PC-9 (cell line): ENCODE data around the gene GIPR. TPM values are rescaled to one million over a fixed set of nuclear protein-coding genes. Genes with fewer than 3 reads are reported as not detected.

Experiments used
- BruUV-seq: library from RNA; stranded (reverse); fragments of 400-500 nt; replicated peaks from 2 replicates; lab custom pipeline; 2021; lab: Mats Ljungman, UMichigan
- CTCF ChIA-PET: fragments of 300-600 bp; sonication (Branson Sonifier 250); formaldehyde crosslinking; loops from one replicate; lab custom pipeline; 2022; ENCODE audit warnings: antibody characterized with exemption; lab: Charles Lee
- POLR2A ChIA-PET: fragments of 300-600 bp; sonication (Branson Sonifier 250); formaldehyde crosslinking; loops from one replicate; lab custom pipeline; 2022; ENCODE audit warnings: antibody characterized with exemption; ENCODE audit not compliant: unreplicated experiment; lab: Charles Lee
- DNase-seq, 2 experiments: peaks; one replicate each; pipeline versions ENCODE4 v3.0.0 to v3.0.0-alpha.2; 2015 to 2022; ENCODE audit warnings: mixed read lengths in 1 of 2
- H2AFZ ChIP-seq: fragments of 200-600 bp; sonication (generic); 2 replicates; pipeline ENCODE4 v1.8.1; 2017; ENCODE audit warnings: antibody characterized with exemption
- H3F3A ChIP-seq: fragments of 200-600 bp; sonication (generic); 2 replicates; pipeline ENCODE4 v1.8.1; 2017; ENCODE audit warnings: antibody characterized with exemption, mild to moderate bottlenecking, low read depth; ENCODE audit not compliant: insufficient read depth
- H3K27ac ChIP-seq: fragments of 200-600 bp; sonication (generic); 2 replicates; pipeline ENCODE4 v1.6.1; 2016; ENCODE audit warnings: mixed run types
- H3K27me3 ChIP-seq: fragments of 200-600 bp; sonication (generic); 2 replicates; pipeline ENCODE4 v1.6.1; 2016; ENCODE audit warnings: low read depth, mixed run types; ENCODE audit not compliant: insufficient read depth
- H3K36me3 ChIP-seq: fragments of 200-600 bp; sonication (generic); 2 replicates; pipeline ENCODE4 v1.6.1; 2016; ENCODE audit warnings: low read depth, mixed run types
- H3K4me1 ChIP-seq: fragments of 200-600 bp; sonication (generic); replicated peaks from 2 replicates; pipeline ENCODE4 v1.6.1; 2016; ENCODE audit warnings: mixed run types; ENCODE audit not compliant: insufficient read depth
- H3K4me2 ChIP-seq: fragments of 200-600 bp; sonication (generic); 2 replicates; pipeline ENCODE4 v1.6.1; 2017; ENCODE audit warnings: mixed run types
- H3K4me3 ChIP-seq: fragments of 200-600 bp; sonication (generic); 2 replicates; pipeline ENCODE4 v1.6.1; 2016; ENCODE audit warnings: mixed run types
- H3K79me2 ChIP-seq: fragments of 200-600 bp; sonication (generic); 2 replicates; pipeline ENCODE4 v1.6.1; 2017; ENCODE audit warnings: low read depth, mixed run types
- H3K9me2 ChIP-seq: fragments of 200-600 bp; sonication (generic); 2 replicates; pipeline ENCODE4 v1.8.1; 2017; ENCODE audit warnings: mild to moderate bottlenecking; ENCODE audit not compliant: insufficient read depth
- H3K9me3 ChIP-seq: fragments of 200-600 bp; sonication (generic); 2 replicates; pipeline ENCODE4 v1.8.1; 2016; ENCODE audit warnings: low read depth; ENCODE audit not compliant: insufficient read depth
- H4K20me1 ChIP-seq: fragments of 200-600 bp; sonication (generic); 2 replicates; pipeline ENCODE4 v1.8.1; 2017; ENCODE audit not compliant: insufficient read depth
- EZH2 ChIP-seq: fragments of 200-600 bp; sonication (generic); IDR thresholded peaks from 2 replicates; pipeline ENCODE4 v1.8.0; 2017; ENCODE audit warnings: antibody characterized with exemption, low read depth
- intact Hi-C: fragments of 100-400 bp; cut with micrococcal nuclease; formaldehyde crosslinking; loops from one replicate; pipeline ENCODE4 v1.10.0; 2022; ENCODE audit not compliant: unreplicated experiment
- total RNA-seq: library from RNA; stranded (reverse); gene quantifications from 2 replicates; pipeline ENCODE4 v1.2.3, GENCODE V29; 2021
- TF ChIP-seq, protein P1 (sequence below): fragments of 200-600 bp; sonication (generic); conservative IDR thresholded peaks from 2 replicates; pipeline ENCODE4 v1.6.1; 2017; ENCODE audit warnings: mixed run types, antibody characterized with exemption, mild to moderate bottlenecking, moderate library complexity

The GIPR gene
- total RNA-seq, 1 experiment from 2014 or later, result 5.8 TPM

GRCh38 chr19:45646345-45646698 is 21.7 kb upstream of the GIPR start:
- TF ChIP-seq, protein P1, sequence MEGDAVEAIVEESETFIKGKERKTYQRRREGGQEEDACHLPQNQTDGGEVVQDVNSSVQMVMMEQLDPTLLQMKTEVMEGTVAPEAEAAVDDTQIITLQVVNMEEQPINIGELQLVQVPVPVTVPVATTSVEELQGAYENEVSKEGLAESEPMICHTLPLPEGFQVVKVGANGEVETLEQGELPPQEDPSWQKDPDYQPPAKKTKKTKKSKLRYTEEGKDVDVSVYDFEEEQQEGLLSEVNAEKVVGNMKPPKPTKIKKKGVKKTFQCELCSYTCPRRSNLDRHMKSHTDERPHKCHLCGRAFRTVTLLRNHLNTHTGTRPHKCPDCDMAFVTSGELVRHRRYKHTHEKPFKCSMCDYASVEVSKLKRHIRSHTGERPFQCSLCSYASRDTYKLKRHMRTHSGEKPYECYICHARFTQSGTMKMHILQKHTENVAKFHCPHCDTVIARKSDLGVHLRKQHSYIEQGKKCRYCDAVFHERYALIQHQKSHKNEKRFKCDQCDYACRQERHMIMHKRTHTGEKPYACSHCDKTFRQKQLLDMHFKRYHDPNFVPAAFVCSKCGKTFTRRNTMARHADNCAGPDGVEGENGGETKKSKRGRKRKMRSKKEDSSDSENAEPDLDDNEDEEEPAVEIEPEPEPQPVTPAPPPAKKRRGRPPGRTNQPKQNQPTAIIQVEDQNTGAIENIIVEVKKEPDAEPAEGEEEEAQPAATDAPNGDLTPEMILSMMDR, result no peak
- no peak for TF ChIP-seq EZH2
- Histone ChIP-seq H3K79me2 (no peaks in the 10 kb centered on the region), H3K27ac (no peak overlapping the region), H3K4me2 (peak overlapping the region; percentile 66), H3K9me3 (no peaks in the 10 kb centered on the region), H4K20me1 (no peaks in the 10 kb centered on the region), H2AFZ (peak overlapping the region; percentile 29; the same call in 1 of the 2 replicates), H3K4me3 (peak overlapping the region; percentile 40; the same call in 1 of the 2 replicates), H3K9me2 (no peaks in the 10 kb centered on the region), H3K27me3 (no peaks in the 10 kb centered on the region), H3F3A (peaks cover 33% of the 10 kb centered on the region), H3K36me3 (no peaks in the 10 kb centered on the region), H3K4me1 (peaks cover 12% of the 10 kb centered on the region)
- intact Hi-C loops, result no loop called here
- BruUV-seq, result no TSS peak
- POLR2A ChIA-PET, result interaction anchor here (0.7 kb wide), 1 partner anchor 32 kb away, joined by 8 read pairs; no protein-coding TSS in a partner anchor
- CTCF ChIA-PET, result interaction anchor here (0.6 to 1.2 kb wide), 2 partner anchors 19 to 31 kb away, joined by 5 to 6 read pairs; no protein-coding TSS in a partner anchor
- DNase-seq, result no peak

GRCh38 chr19:45650722-45651121 is 17.3 kb upstream of the GIPR start:
- Histone ChIP-seq H3F3A (no peaks in the 10 kb centered on the region; the same call in 1 of the 2 replicates), H2AFZ (no peak overlapping the region), H4K20me1 (no peaks in the 10 kb centered on the region), H3K4me2 (no peak overlapping the region), H3K36me3 (no peaks in the 10 kb centered on the region), H3K9me3 (no peaks in the 10 kb centered on the region), H3K27me3 (no peaks in the 10 kb centered on the region), H3K4me3 (no peak overlapping the region), H3K9me2 (no peaks in the 10 kb centered on the region), H3K4me1 (no peaks in the 10 kb centered on the region), H3K79me2 (no peaks in the 10 kb centered on the region), H3K27ac (no peak overlapping the region)
- intact Hi-C loops, result no loop called here
- TF ChIP-seq EZH2, result no peak
- TF ChIP-seq, protein P1, result no peak
- ChIA-PET CTCF (interaction anchor here (0.5 kb wide), 1 partner anchor 57 kb away, joined by 4 read pairs; no protein-coding TSS in a partner anchor), POLR2A (interaction anchor here (0.6 kb wide), 1 partner anchor 153 kb away, joined by 3 read pairs; no protein-coding TSS in a partner anchor)
- no TSS peak for BruUV-seq
- no peak for DNase-seq

GRCh38 chr19:45653634-45654033 is 14.4 kb upstream of the GIPR start:
- H3K9me3 ChIP-seq, result no peaks in the 10 kb centered on the region
- no peak for DNase-seq
- no peaks in the 10 kb centered on the region; the same call in 1 of the 2 replicates for H3F3A ChIP-seq
- no peak overlapping the region for H2AFZ ChIP-seq
- no peak overlapping the region for H3K4me3 ChIP-seq
- H3K36me3 ChIP-seq, result no peaks in the 10 kb centered on the region
- no peaks in the 10 kb centered on the region for H3K27me3 ChIP-seq
- H3K9me2 ChIP-seq, result no peaks in the 10 kb centered on the region
- BruUV-seq, result no TSS peak
- H3K4me1 ChIP-seq, result no peaks in the 10 kb centered on the region
- intact Hi-C loops, result no loop called here
- H3K79me2 ChIP-seq, result no peaks in the 10 kb centered on the region
- no peak overlapping the region for H3K4me2 ChIP-seq
- CTCF ChIA-PET, result interaction anchor here (0.5 kb wide), 1 partner anchor 8 kb away, joined by 13 read pairs; no protein-coding TSS in a partner anchor
- TF ChIP-seq, protein P1, result no peak
- TF ChIP-seq EZH2, result no peak
- no peaks in the 10 kb centered on the region for H4K20me1 ChIP-seq
- POLR2A ChIA-PET, result no interaction called here
- H3K27ac ChIP-seq, result no peak overlapping the region
